ENCODE results near the gene ST7. TPM values are rescaled to one million over a fixed set of nuclear protein-coding genes. Genes with fewer than 3 reads are reported as not detected.

The ST7 gene
- polyA plus RNA-seq, 1 donor: 13.2 TPM

DNA sequence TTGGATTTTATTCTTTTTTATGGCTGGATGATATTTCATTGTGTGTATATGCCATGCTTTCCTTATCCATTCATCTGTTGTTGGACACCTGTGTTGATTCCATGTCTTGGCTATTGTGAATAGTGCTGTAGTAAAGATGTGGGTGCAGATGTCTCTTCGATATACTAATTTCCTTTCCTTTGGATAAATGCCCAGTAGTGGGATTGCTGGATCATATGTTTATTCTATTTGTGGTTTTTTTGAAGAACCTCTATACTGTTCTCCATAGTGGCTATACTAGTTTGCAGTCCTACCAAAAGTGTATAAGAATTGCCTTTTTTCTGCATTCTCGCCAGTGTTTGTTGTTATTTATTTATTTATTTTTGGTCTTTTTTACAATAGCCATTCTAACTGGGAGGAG lies 209.8 kb downstream of the ST7 start:
- DNase-seq: no peak

DNA sequence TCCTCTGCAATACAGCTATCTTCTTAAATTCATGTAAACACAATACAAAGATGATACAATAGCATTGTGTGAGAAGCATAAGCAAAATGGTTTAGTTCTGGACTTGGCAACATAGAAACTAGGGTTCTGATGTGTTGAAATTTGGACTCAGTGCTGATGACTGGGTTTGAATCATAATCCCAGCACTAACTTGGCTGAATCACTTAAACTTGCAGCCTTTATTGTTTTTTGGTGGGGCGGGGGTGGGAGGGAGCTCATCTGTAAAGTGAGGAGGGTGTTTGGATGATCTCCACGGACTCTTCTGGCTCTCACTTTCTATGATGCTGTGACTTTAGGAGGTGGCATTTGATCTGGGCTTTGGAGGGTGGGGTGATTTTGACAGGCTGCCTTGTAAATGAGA lies 211.3 kb downstream of the ST7 start:
- DNase-seq: no peak

DNA sequence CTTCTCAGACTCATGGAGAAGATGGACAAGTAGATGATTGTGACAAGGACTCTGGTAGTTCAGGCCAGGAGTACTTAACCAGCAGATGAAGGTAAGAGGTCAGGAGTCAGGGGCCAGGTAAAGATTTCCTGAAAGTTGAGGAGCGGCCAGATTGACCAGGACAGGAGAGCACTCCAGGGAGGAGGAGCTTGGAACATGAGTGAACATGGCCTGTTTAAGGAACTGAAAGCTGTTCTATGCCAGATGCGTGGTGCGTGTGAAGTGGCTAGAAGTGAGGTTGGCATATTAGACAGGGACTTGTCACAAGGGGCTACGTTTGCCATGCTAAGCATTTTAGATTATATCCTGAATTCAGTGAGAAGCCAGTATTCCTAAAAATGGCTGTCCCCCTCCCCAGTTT lies 212.4 kb downstream of the ST7 start:
- DNase-seq: no peak

DNA sequence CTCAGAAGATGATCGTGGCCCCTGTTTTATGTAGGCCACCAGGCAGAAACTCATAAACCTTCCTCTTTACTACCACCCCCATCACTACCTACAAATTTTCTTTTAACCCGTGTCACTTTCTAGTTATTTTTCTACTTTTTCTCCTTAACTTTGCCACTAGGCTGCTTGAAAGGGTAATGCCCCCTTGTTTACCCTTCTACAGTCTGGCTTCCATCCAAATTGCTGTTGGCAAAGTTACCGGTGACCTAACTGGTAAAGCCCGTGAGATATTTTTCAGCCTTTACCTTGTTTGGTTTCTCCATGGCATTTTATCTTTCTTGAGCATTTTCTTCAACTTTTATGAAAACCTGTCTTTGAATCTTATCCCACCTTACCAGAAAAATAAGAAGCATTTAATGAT lies 216.6 kb downstream of the ST7 start:
- DNase-seq: no peak

DNA sequence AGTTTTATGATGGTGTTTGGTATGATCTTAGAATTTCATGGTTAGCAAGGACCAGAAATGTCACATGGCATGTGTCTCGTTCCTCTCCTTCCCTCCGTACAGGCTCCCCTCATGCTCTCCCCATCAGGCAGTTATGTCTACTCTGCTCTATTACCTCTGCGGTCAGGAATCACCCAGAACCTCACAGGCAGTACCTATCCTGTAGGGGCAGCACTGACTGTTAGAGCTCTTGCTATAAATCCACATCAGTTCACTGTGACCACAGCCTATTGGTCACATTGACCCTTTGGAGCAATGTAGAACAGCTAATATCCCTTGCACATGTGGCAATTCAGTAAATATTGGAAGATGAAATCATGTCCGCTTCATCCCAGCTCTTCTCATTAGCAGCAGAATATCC lies 217.8 kb downstream of the ST7 start:
- no peak for DNase-seq

DNA sequence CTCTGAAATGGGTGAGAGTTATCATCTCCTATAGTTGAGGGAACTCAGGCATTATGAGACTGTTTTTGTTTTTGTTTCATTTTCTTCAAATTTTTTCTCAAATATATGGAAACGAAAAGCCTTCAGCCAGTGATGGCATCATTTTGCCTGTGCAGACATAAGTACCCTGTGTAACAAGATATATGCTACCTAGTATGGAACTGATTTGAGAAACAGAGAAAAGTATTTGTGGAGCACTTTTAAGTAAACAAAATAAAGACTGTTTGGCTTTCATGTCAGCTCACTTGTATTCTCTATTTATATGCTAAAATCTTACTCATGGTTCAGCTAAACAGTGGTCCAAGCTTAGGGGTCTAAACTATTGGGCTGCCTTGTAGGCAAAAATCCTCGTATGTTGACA lies 219.0 kb downstream of the ST7 start:
- DNase-seq: no peak

DNA sequence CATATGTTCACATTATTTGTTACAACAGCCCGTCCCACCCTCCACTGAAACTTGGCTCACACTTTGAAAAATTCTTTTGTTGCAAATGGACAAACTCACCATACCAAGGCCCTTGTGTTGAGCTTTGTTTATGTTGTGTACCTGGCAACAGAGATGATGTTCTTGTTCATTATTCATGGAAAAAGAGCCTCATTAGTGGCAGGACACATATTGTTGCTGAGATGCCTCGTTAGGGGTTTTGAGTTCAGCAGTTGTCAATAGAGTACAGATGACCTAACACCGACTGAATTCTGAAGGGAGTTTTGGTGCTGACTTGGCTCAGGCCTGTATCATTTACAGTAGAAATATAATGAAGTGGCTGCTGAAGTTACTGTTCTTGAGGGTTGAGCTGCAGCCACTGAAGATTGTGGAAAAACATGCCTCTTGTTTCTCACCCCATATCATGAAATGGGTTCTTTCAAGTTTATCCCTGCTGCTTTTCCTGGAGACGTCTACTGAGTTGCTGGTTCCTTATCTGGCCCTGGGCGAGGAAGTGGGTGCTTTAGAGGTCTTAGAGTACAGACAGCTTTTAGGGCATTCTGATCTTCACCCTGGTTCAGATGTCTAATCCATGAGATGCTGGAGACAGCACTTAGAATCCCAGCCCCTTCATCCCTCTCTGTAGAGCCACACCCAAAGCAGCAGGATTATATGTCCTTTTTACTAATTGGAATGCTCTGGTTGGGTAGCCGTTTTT lies 219.9 kb downstream of the ST7 start:
- peak; percentile 20 for DNase-seq

DNA sequence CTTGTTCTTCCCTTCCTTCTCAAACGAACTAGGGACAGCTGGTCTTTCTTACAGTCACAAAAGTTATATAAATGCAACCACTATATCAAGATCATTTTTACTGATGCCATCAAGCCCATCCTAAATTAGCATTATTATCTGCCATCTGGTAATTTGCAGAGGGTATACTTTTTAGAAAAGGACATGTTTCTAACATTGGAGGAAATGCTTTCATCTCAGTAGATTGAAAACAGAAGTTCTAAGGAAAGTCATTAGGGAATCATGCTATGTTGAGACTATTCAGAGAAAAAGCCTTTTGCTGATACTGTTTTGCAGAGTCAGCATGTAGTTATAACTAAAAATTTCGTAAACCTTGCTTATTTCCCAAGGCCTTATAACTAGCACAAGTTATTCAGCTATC lies 222.9 kb downstream of the ST7 start:
- DNase-seq: no peak

DNA sequence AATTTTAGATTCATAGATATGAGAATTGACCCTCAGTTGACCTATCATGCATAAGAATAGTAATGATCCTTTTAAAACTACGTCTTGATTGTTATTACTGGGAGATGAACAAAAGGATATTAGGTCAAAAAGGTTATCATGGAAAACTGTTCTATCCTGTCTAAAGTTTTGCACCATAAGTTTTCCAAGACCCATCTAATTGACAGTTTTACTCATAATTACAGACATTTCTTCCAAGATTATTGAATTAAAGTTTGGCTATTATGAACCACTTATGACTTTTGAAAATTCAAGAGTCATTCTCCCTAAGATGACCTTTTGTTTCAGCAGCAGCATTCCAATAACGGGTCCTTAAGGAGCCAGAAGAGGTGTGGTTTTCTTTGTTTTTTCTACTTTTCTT lies 225.3 kb downstream of the ST7 start:
- no peak for DNase-seq

DNA sequence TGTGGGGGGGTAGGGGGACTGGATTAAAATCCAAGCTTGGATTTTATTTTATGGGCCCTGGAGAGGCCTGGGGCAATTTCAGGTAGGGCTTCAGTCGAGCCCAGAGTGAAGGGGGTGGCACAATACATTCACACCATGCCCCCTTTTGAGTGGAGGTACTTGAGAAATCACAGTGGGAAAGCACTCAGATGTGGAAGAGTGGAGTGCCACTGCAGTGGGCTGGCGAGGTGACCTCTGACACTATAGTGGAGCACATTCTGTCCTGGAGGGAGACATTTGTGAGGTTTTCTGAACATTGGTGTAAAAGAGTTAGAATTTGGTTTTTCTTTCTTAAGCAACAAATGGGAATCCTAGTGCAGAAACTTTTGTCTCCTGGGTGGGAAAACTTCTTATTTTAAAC lies 226.4 kb downstream of the ST7 start:
- no peak for DNase-seq

DNA sequence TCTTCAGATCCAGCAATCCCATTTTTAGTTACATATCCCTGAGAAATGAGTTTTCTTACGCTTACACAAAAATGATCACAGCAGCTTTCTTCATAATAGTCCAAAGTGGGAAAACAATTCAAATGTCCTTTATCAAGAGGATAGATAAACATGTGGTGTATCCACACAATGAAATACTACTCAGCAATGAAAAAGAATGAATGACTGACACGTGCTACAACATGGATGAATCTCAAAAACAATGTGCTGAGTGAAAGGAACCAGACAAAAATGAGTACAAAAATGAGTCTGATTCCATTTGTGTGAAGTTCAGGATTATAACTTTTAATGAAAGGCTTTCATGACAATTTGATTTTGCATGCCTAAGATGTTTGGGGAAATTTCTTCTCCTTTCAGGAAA lies 230.4 kb downstream of the ST7 start:
- DNase-seq: no peak

DNA sequence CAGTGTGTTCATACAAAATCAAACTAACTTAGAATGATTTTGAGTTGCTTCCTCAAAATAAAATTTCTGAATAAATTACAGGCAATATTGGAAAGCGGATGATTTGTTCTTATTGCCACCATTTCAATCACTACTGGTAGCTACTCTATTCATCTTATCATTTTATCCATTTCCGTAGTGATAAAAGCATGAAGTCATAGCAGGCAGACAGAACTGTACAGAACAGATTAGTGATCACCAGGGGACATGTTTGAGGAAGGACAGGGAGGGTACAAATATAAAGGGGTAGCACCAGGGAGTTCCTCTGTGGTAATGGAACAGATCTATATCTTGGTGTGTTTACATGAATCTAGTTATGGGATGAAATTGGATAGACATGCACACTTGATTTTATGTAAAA lies 231.1 kb downstream of the ST7 start:
- DNase-seq: no peak

DNA sequence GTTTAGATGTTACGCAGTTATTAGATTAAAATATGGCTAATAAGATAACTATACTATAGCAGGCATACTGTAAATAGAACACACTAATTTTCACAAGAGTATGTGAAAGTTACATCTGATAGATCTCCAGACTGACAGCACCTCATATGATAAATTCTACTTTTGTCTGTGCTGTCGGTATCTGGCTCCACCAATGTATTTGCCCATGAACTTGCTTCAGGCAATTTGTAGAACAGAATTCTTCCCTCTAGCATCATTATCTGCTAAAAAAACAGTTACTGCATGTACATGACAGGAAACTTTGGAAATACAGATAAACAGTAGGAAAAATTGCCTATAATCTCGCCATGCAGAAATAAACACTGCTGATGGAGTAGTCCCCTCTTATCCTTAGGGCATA lies 231.8 kb downstream of the ST7 start:
- DNase-seq: no peak

DNA sequence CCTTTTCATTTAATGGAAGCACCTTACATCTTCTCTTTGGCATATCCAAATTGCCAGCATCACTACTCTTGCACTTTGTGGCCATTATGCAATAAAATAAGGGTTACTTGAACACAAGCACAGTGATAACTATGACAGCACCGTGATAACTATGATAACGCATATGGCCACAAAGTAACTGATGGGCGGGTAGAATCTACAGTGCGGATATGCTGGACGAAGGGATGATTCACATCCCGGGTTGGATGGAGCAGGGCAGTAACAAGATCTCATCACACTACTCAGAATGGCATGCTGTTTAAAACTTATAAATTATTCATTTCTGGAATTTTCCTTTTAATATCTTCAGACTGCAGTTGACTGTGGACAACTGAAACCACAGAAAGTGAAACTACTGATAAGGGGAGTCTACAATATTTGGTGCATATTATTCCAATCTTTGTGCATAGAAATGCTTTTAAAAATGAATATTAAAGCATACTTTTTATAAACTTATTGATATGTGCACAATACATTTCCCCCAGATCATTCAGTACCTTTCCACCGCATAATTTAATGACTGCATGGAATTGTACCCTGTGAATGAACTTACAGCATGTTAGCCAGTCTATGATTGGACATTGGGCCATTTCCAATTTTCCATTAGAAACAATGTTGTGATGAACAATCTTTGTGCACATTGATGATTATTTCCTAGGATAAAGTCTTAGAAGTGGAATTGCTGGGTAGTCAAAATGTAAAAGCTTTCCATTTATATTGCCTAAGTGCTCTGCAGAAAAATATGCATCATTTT lies 233.1 kb downstream of the ST7 start:
- no peak for DNase-seq

DNA sequence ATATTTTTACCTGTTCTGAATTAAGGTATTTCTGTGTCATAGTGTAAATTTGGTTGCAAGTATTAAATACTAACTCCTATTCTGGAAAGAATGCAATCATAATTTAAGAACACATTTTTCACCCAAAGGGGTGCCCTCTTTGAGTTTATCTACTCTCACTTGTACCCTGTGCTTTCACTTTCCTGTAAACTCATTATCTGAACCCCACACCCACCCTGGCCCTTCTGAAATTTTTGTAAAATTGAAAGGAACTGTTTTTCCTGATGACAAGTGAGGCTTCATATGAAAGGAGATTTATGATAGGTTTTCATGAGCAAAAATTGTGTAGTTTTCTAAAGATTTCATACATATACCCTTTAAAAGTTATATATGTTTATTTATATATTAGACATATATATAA lies 235.1 kb downstream of the ST7 start:
- no peak for DNase-seq

DNA sequence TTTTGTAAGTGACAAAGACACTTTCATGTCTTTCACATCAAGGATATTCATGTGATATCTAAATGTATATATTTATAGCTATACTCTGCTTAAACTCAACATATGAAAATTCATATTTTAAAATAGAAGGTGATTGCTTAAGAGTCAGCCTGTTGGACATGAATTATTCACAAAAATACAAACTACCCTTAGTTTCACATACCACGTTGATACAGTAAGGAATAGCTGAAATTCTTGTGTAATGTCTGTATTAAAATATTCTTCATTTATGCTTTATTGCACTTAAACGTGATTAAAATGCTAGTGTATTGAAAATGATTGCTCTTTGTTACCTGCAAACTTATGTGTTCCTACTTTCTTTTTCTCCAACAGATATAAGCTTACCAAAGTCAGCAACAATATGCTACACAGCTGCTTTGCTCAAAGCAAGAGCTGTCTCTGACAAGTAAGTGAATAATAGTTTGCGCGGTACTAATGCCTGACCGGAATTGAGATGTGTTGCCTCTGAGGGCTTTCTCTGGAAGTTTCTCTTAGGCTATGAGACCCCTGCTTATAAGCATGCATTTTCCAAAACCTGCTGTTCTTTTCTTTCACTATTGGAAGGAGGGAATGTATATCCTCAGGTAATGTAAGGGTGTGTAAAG lies 235.8 kb downstream of the ST7 start:
- DNase-seq: no peak

DNA sequence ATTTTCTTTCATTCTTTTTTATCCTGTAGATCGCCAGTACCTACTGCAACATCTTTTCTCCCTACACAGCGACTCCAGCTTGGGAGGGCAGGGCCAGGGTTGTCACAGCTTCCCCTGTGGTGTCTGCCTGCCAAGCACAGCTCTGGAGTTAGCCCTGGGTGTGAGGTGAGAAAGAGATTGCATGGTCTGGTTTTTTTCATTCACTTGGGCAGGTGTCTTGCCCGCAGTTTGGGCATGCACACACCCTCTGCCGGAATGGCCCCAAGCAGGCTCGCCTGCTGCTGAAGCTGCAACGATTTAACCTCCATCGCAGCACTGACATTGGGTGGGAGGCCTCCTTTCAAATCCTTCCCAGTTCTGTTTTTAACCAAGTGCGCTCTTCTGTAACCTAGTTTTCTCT lies 236.8 kb downstream of the ST7 start:
- DNase-seq: no peak

DNA sequence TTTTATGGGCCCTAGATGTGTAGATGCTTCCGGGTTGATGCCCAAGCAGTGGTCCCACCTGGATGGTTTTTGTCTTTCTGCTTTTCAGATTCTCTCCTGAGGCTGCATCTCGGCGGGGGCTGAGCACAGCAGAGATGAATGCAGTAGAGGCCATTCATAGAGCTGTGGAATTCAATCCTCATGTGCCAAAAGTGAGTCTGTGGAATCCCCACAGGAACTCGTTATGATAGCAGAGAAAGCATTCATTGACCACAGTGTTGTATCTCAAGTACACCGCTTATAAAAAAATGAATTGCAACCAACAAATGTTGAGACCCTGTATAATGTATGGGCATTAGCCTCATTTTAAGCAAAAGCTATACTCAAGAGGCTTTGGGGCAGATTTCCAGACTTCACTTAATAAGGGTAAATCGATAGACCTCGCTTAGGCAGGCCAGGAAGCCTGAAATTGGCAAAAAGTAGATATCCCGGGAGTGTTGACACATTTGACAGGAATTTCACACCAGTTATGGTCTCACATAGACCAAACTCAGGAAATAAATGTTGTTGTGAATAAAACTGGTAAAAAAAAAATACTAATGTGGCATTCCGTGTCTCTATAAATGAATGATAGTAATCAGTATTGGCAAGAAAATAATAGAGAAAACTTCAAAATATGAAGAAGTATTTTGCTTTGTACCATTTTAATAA lies 237.6 kb downstream of the ST7 start:
- DNase-seq: no peak

DNA sequence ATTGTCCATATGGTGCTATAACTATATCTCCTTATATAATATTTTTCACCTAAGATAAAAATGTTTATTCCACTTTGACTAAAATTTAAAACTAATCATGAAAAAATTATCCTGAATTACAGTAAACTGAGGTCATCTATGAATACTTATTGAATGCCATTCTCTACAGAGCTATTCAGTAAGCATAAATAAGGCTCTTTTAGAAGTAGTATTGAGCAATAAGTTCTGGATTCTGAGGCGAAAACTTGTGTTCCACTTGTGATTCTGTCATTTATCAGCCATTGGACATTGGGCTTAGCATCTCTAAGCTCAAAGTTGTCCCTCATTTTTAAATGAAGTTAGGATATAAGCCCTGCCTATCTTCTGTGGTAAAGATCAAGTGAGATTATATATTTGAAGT lies 238.8 kb downstream of the ST7 start:
- no peak for DNase-seq

DNA sequence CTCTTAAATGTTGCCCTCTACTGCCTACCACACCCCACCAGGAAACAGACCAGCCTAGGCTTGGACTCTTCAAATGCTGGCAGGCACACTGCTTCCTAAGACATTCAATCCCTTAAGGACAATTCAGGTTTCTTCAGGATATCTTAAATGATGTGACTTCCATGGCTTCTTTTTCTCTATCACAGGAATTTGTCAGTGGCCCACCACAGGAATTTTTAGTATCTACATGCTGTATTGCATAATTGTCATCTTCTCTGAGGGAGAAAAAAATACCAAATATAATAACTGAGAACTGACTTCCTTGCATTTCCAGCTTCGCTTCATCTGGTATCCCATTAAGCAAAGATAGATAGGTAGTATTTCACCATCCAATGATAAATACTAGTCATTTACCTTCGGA lies 240.3 kb downstream of the ST7 start:
- DNase-seq: no peak

DNA sequence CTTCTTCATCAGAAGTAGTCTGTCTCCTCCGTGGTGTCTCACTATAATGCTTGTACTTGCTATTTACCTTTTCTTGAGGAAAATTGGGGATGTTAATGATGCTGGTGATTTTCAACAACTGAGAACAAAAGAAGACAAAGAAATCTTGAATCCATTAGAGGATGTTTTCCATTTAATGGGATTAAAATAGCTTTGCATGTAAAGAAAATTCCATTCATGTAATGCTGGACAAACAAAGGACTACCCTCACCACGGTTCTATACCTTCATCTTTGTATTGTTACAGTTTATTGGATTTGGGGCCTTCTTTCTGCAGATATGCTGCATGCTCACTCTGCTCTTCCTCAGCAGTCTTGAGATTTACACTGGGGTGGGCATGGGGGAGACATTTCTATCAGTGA lies 241.1 kb downstream of the ST7 start:
- DNase-seq: no peak

DNA sequence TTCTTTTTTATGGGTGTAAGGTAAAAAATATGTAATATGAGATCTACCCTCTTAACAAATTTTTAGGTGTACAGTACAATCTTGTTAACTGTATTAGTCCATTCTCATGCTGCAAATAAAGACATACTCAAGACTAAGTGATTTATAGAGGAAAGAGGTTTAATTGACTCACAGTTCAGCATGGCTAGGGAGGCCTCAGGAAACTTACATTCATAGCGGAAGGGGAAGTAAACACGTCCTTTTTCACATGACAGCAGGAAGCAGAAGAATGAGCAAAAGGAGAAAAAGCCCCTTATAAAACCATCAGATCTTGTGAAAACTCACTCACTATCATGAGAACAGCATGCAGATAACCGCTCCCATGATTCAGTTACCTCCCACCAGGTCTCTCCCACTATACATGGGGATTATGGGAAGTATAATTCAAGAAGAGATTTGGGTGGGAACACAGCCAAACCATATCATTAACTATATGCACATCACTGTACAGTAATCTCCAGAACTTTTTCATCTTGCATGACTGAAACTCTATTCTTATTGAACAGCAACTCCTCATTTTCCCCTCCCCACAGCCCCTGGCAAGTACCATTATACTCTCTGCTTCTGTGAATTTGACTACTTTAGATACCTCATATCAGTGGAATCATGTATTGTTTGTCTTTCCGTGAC lies 242.2 kb downstream of the ST7 start:
- no peak for DNase-seq

DNA sequence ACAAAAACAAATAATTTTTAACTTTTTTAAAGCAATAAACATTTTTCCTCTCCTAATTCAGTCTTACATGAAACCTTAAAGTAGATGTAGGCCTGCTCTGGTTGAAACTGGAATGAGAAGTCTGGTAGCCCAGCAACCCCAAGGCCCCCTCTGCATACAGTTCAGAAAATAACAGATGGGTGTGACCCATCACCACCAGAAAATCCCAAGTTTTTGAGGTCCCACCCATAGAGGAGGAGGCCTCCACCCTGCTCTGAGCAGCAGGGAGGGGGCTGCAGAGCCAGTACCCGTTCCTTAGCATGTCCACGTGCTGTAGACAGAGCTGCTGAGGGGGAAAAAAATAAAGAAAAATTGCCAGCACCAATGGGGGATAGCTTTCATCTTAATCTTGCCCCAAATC lies 246.8 kb downstream of the ST7 start:
- DNase-seq: no peak

Measured in hindlimb muscle (tissue), 1 donor.